Measurements from ENCODE around the gene CELF4.

CELF4 gene

GRCh38 chr18:37541517-37541916, 24.1 kb downstream of the CELF4 start:
- TF ChIP-seq TEAD4 (IDR thresholded peaks at IDR 0.05) (no peak), CREB1 (IDR thresholded peaks at IDR 0.05; ENCODE audit: low read depth) (no peak), TAF1 (IDR thresholded peaks at IDR 0.05; ENCODE audit: low read depth) (no peak), EP300 (IDR thresholded peaks at IDR 0.05; ENCODE audit: borderline replicate concordance) (no peak), YY1 (IDR thresholded peaks at IDR 0.05; ENCODE audit: low read depth) (no peak)

GRCh38 chr18:37540424-37541138, 25.0 kb downstream of the CELF4 start:
- TF ChIP-seq MAX (IDR thresholded peaks at IDR 0.05) (no peak), EGR1 (IDR thresholded peaks at IDR 0.05) (no peak), NFIC (IDR thresholded peaks at IDR 0.05) (no peak), YY1 (IDR thresholded peaks at IDR 0.05; ENCODE audit: low read depth) (no peak), RAD21 (IDR thresholded peaks at IDR 0.05; ENCODE audit: low read depth) (no peak), FOXM1 (IDR thresholded peaks at IDR 0.05; ENCODE audit: borderline replicate concordance, low read depth) (no peak), EP300 (IDR thresholded peaks at IDR 0.05; ENCODE audit: borderline replicate concordance) (no peak), ZBTB7A (IDR thresholded peaks at IDR 0.05; ENCODE audit: low read depth) (no peak), TCF12 (IDR thresholded peaks at IDR 0.05; ENCODE audit: low read depth) (no peak), TEAD4 (IDR thresholded peaks at IDR 0.05) (no peak), REST (IDR thresholded peaks at IDR 0.05; ENCODE audit: low read depth) (no peak), USF1 (IDR thresholded peaks at IDR 0.05) (no peak), CEBPB (IDR thresholded peaks at IDR 0.05) (no peak), CREB1 (IDR thresholded peaks at IDR 0.05; ENCODE audit: low read depth) (no peak), TAF1 (IDR thresholded peaks at IDR 0.05; ENCODE audit: low read depth) (no peak)

GRCh38 chr18:37539236-37539635, 26.4 kb downstream of the CELF4 start:
- no peak for TF ChIP-seq ZBTB7A (IDR thresholded peaks at IDR 0.05; ENCODE audit: low read depth)
- TF ChIP-seq RAD21 (IDR thresholded peaks at IDR 0.05; ENCODE audit: low read depth), result no peak
- no peak for TF ChIP-seq CEBPB (IDR thresholded peaks at IDR 0.05)
- TF ChIP-seq USF1 (IDR thresholded peaks at IDR 0.05), result no peak
- no peak for TF ChIP-seq NFIC (IDR thresholded peaks at IDR 0.05)

- TF ChIP-seq TCF12 (IDR thresholded peaks at IDR 0.05; ENCODE audit: low read depth), result no peak
- no peak for TF ChIP-seq MAX (IDR thresholded peaks at IDR 0.05)
- no peak for TF ChIP-seq EGR1 (IDR thresholded peaks at IDR 0.05)
- TF ChIP-seq NFIC (IDR thresholded peaks at IDR 0.05), result no peak
- no peak for TF ChIP-seq TEAD4 (IDR thresholded peaks at IDR 0.05)
- no peak for TF ChIP-seq REST (IDR thresholded peaks at IDR 0.05; ENCODE audit: low read depth)
- TF ChIP-seq CEBPB (IDR thresholded peaks at IDR 0.05), result no peak
- TF ChIP-seq TAF1 (IDR thresholded peaks at IDR 0.05; ENCODE audit: low read depth), result no peak
- no peak for TF ChIP-seq USF1 (IDR thresholded peaks at IDR 0.05)
- no peak for TF ChIP-seq CREB1 (IDR thresholded peaks at IDR 0.05; ENCODE audit: low read depth)
Measured at GRCh38 chr18:37538526-37539205, 26.9 kb downstream of the CELF4 start.

- TF ChIP-seq ZBTB7A (IDR thresholded peaks at IDR 0.05; ENCODE audit: low read depth) (no peak), RAD21 (IDR thresholded peaks at IDR 0.05; ENCODE audit: low read depth) (peak; percentile 73)
Measured at GRCh38 chr18:37537868-37538525, 27.6 kb downstream of the CELF4 start.

Data from Ishikawa (cell line).